Hepatocyte (in vitro differentiated cells): ENCODE measurements around the gene KDM6B. TPM values are rescaled to one million over a fixed set of nuclear protein-coding genes. Genes with fewer than 3 reads are reported as not detected.

Experiments used
- DNase-seq: peaks from one replicate; pipeline ENCODE4 v3.0.0-alpha.2; 2016; ENCODE audit warnings: low spot score
- H2AFZ ChIP-seq: fragments of 200-600 bp; sonication (generic); 2 replicates; pipeline ENCODE4 v1.6.0; 2016; ENCODE audit warnings: antibody characterized with exemption, mild to moderate bottlenecking
- H3K27ac ChIP-seq: fragments of 200-600 bp; sonication (generic); 2 replicates; pipeline ENCODE4 v1.5.1; 2016; ENCODE audit warnings: mild to moderate bottlenecking
- H3K27me3 ChIP-seq: fragments of 200-600 bp; sonication (generic); 2 replicates; pipeline ENCODE4 v1.6.1; 2016
- H3K36me3 ChIP-seq: fragments of 200-600 bp; sonication (generic); replicated peaks from 2 replicates; pipeline ENCODE4 v1.5.1; 2016; ENCODE audit warnings: low read depth; ENCODE audit not compliant: insufficient read depth
- H3K4me1 ChIP-seq: fragments of 200-600 bp; sonication (generic); 2 replicates; pipeline ENCODE4 v1.5.1; 2016; ENCODE audit warnings: mild to moderate bottlenecking, moderate library complexity; ENCODE audit not compliant: insufficient read depth
- H3K4me2 ChIP-seq: fragments of 200-600 bp; sonication (generic); 2 replicates; pipeline ENCODE4 v1.6.0; 2016
- H3K4me3 ChIP-seq: fragments of 200-600 bp; sonication (generic); 2 replicates; pipeline ENCODE4 v1.5.1; 2016; ENCODE audit warnings: mild to moderate bottlenecking
- H3K79me2 ChIP-seq: fragments of 200-600 bp; sonication (generic); 2 replicates; pipeline ENCODE4 v1.6.0; 2017; ENCODE audit warnings: mild to moderate bottlenecking
- H3K9me2 ChIP-seq: fragments of 200-600 bp; sonication (generic); replicated peaks from 2 replicates; pipeline ENCODE4 v1.6.0; 2017; ENCODE audit warnings: mild to moderate bottlenecking; ENCODE audit not compliant: insufficient read depth
- H3K9me3 ChIP-seq: fragments of 200-600 bp; sonication (generic); 2 replicates; pipeline ENCODE4 v1.5.1; 2016; ENCODE audit warnings: low read depth, mild to moderate bottlenecking
- H4K20me1 ChIP-seq: fragments of 200-600 bp; sonication (generic); 2 replicates; pipeline ENCODE4 v1.6.0; 2016; ENCODE audit warnings: mild to moderate bottlenecking; ENCODE audit not compliant: insufficient read depth, poor library complexity, severe bottlenecking
- EZH2 ChIP-seq: fragments of 200-600 bp; sonication (generic); IDR thresholded peaks from 2 replicates; pipeline ENCODE4 v1.6.1; 2016; ENCODE audit warnings: antibody characterized with exemption, mild to moderate bottlenecking, borderline replicate concordance
- EZH2phosphoT487 ChIP-seq: fragments of 200-600 bp; sonication (generic); IDR thresholded peaks from one replicate; pipeline ENCODE4 v1.6.1; 2018; ENCODE audit warnings: antibody characterized with exemption, mild to moderate bottlenecking, low read depth, moderate library complexity; ENCODE audit not compliant: unreplicated experiment, severe bottlenecking
- WGBS: methylation state at CpG from one replicate; pipeline ENCODE4 v1.1.6; 2016; ENCODE audit warnings: low lambda C conversion rate; ENCODE audit errors: missing lambda C conversion rate; 5-methylcytosine and 5-hydroxymethylcytosine counted together
- polyA plus RNA-seq: library from polyadenylated mRNA; unstranded; fragments of >200 nt; fragmentation: Nextera tagmentation; extraction: Ambion mirVana; gene quantifications from 2 replicates; pipeline ENCODE4 v1.2.1, GENCODE V29; 2016
- total RNA-seq: library from RNA; depleted of rRNA; stranded (reverse); fragments of >200 nt; gene quantifications from 2 replicates; pipeline ENCODE4 v1.2.3, GENCODE V29; 2014
- TF ChIP-seq, protein P1 (sequence below): fragments of 200-600 bp; sonication (generic); IDR thresholded peaks from 2 replicates; pipeline ENCODE4 v1.5.1; 2016; ENCODE audit warnings: antibody characterized with exemption, mild to moderate bottlenecking; ENCODE audit not compliant: poor library complexity

Gene KDM6B
- total and polyA plus RNA-seq, 2 experiments from 2014 or later = 5.9 to 10.2 TPM

DNA sequence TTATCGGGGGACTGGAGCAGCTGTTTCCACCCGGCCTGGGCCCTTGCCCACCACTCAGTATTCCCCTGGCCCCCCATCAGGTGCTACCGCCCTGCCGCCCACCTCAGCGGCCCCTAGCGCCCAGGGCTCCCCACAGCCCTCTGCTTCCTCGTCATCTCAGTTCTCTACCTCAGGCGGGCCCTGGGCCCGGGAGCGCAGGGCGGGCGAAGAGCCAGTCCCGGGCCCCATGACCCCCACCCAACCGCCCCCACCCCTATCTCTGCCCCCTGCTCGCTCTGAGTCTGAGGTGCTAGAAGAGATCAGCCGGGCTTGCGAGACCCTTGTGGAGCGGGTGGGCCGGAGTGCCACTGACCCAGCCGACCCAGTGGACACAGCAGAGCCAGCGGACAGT is 14.7 kb downstream of the KDM6B start:
- Histone ChIP-seq H3K4me1 (peaks cover 6% of the 10 kb centered on the region), H3K4me3 (no peak overlapping the region), H3K27ac (no peak overlapping the region), H3K4me2 (no peak overlapping the region), H3K27me3 (no peaks in the 10 kb centered on the region), H3K9me3 (no peaks in the 10 kb centered on the region), H2AFZ (no peak overlapping the region), H3K79me2 (peaks cover 60% of the 10 kb centered on the region), H4K20me1 (peaks cover 77% of the 10 kb centered on the region), H3K9me2 (no peaks in the 10 kb centered on the region), H3K36me3 (no peaks in the 10 kb centered on the region)
- no peak for DNase-seq
- 98% methylated on average over 10 of the region's 21 CpGs for WGBS
- TF ChIP-seq EZH2phosphoT487 (no peak), EZH2 (no peak)
- TF ChIP-seq, protein P1, sequence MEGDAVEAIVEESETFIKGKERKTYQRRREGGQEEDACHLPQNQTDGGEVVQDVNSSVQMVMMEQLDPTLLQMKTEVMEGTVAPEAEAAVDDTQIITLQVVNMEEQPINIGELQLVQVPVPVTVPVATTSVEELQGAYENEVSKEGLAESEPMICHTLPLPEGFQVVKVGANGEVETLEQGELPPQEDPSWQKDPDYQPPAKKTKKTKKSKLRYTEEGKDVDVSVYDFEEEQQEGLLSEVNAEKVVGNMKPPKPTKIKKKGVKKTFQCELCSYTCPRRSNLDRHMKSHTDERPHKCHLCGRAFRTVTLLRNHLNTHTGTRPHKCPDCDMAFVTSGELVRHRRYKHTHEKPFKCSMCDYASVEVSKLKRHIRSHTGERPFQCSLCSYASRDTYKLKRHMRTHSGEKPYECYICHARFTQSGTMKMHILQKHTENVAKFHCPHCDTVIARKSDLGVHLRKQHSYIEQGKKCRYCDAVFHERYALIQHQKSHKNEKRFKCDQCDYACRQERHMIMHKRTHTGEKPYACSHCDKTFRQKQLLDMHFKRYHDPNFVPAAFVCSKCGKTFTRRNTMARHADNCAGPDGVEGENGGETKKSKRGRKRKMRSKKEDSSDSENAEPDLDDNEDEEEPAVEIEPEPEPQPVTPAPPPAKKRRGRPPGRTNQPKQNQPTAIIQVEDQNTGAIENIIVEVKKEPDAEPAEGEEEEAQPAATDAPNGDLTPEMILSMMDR = no peak

DNA sequence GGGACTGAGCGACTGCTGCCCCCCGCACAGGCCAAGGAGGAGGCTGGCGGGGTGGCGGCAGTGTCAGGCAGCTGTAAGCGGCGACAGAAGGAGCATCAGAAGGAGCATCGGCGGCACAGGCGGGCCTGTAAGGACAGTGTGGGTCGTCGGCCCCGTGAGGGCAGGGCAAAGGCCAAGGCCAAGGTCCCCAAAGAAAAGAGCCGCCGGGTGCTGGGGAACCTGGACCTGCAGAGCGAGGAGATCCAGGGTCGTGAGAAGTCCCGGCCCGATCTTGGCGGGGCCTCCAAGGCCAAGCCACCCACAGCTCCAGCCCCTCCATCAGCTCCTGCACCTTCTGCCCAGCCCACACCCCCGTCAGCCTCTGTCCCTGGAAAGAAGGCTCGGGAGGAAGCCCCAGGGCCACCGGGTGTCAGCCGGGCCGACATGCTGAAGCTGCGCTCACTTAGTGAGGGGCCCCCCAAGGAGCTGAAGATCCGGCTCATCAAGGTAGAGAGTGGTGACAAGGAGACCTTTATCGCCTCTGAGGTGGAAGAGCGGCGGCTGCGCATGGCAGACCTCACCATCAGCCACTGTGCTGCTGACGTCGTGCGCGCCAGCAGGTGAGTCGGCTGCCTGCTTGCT is 15.2 kb downstream of the KDM6B start:
- Histone ChIP-seq H3K9me3 (no peaks in the 10 kb centered on the region), H3K4me1 (peaks cover 6% of the 10 kb centered on the region), H3K27ac (no peak overlapping the region), H3K36me3 (no peaks in the 10 kb centered on the region), H3K79me2 (peaks cover 61% of the 10 kb centered on the region), H3K4me3 (no peak overlapping the region), H3K27me3 (no peaks in the 10 kb centered on the region), H4K20me1 (peaks cover 76% of the 10 kb centered on the region), H3K4me2 (no peak overlapping the region), H3K9me2 (no peaks in the 10 kb centered on the region), H2AFZ (no peak overlapping the region)
- peak; percentile 8 for DNase-seq
- 94% methylated on average over 29 of the region's 35 CpGs for WGBS
- TF ChIP-seq, protein P1 = no peak

DNA sequence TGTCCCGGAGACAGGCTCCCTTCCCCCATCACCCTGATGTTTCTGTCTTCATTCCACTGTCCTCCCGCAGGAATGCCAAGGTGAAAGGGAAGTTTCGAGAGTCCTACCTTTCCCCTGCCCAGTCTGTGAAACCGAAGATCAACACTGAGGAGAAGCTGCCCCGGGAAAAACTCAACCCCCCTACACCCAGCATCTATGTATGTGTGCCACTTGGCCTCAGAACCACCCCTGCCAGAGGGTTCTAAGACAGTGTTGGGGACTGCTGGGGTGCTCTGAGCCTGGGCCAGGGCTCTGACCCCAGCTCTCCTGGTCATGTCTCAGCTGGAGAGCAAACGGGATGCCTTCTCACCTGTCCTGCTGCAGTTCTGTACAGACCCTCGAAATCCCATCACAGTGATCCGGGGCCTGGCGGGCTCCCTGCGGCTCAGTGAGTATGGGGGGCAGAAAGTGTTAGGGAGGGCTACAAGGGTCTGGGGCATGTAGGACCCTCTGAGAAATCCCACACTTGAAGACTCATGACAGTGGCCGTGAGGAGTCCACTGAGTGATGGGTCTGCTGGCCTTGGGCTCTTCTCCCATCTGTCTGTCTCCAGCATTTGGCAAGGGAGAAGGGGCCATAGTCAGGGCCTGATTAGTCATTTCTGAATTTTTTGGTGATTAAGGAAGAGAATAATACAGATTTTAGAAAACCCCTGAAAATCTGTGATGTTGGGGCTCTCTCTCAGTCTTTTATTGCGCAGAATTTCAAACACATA is 15.9 kb downstream of the KDM6B start:
- Histone ChIP-seq H3K79me2 (peaks cover 56% of the 10 kb centered on the region), H3K9me2 (no peaks in the 10 kb centered on the region), H3K36me3 (no peaks in the 10 kb centered on the region), H3K27me3 (no peaks in the 10 kb centered on the region), H2AFZ (no peak overlapping the region), H3K9me3 (no peaks in the 10 kb centered on the region), H3K4me3 (no peak overlapping the region), H3K27ac (no peak overlapping the region), H3K4me2 (no peak overlapping the region), H4K20me1 (peaks cover 71% of the 10 kb centered on the region), H3K4me1 (peaks cover 12% of the 10 kb centered on the region)
- no peak for TF ChIP-seq EZH2phosphoT487
- TF ChIP-seq EZH2 = no peak
- TF ChIP-seq, protein P1 = no peak
- 92% methylated on average over 12 of the region's 12 CpGs for WGBS
- DNase-seq = no peak
